BE2C (cell line): ENCODE results near the gene AFMID.

Source experiments
- DNase-seq: peaks from one replicate; pipeline ENCODE4 v3.0.0-alpha.2; 2020
- H3K27me3 ChIP-seq: fragments of 250-450 bp; sonication (Bioruptor Pico); 2 replicates; pipeline ENCODE4 v1.5.1; 2020; ENCODE audit warnings: mild to moderate bottlenecking
- H3K36me3 ChIP-seq: fragments of 250-450 bp; sonication (Bioruptor Pico); 2 replicates; pipeline ENCODE4 v1.5.1; 2020; ENCODE audit warnings: mild to moderate bottlenecking
- H3K4me1 ChIP-seq: fragments of 250-450 bp; sonication (Bioruptor Pico); 2 replicates; pipeline ENCODE4 v1.5.1; 2020
- H3K4me3 ChIP-seq: 2 replicates; pipeline ENCODE4 v1.5.1; 2011; ENCODE audit warnings: low read depth, low read length
- H3K9me3 ChIP-seq: fragments of 250-450 bp; sonication (Bioruptor Pico); 2 replicates; pipeline ENCODE4 v1.5.1; 2020
- CTCF ChIP-seq: IDR thresholded peaks from 2 replicates; pipeline ENCODE4 v1.5.1; 2012; ENCODE audit warnings: mild to moderate bottlenecking, low read depth, low read length

The AFMID gene

GRCh38 chr17:78223765-78224164, 36.6 kb downstream of the AFMID start:
- no peak for TF ChIP-seq CTCF
- no peak overlapping the region for H3K4me3 ChIP-seq
- peaks cover 17% of the 10 kb centered on the region for H3K4me1 ChIP-seq
- peaks cover 37% of the 10 kb centered on the region for H3K36me3 ChIP-seq
- no peaks in the 10 kb centered on the region for H3K27me3 ChIP-seq
- no peak for DNase-seq
- no peaks in the 10 kb centered on the region for H3K9me3 ChIP-seq

DNA sequence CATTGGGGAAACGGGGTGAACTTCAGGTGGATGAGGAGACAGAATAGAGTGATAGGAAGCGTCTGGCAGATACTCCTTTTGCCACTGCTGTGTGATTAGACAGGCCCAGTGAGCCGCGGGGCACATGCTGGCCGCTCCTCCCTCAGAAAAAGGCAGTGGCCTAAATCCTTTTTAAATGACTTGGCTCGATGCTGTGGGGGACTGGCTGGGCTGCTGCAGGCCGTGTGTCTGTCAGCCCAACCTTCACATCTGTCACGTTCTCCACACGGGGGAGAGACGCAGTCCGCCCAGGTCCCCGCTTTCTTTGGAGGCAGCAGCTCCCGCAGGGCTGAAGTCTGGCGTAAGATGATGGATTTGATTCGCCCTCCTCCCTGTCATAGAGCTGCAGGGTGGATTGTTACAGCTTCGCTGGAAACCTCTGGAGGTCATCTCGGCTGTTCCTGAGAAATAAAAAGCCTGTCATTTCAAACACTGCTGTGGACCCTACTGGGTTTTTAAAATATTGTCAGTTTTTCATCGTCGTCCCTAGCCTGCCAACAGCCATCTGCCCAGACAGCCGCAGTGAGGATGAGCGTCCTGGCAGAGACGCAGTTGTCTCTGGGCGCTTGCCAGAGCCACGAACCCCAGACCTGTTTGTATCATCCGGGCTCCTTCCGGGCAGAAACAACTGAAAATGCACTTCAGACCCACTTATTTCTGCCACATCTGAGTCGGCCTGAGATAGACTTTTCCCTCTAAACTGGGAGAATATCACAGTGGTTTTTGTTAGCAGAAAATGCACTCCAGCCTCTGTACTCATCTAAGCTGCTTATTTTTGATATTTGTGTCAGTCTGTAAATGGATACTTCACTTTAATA, 37.3 kb downstream of the AFMID start:
- no peaks in the 10 kb centered on the region for H3K9me3 ChIP-seq
- H3K36me3 ChIP-seq: peaks cover 30% of the 10 kb centered on the region
- TF ChIP-seq CTCF: no peak
- peaks cover 17% of the 10 kb centered on the region for H3K4me1 ChIP-seq
- peak overlapping the region; percentile 27 for H3K4me3 ChIP-seq
- peak; percentile 82 for DNase-seq
- H3K27me3 ChIP-seq: no peaks in the 10 kb centered on the region

- DNase-seq: no peak
- H3K36me3 ChIP-seq: peaks cover 25% of the 10 kb centered on the region
- TF ChIP-seq CTCF: no peak
- H3K9me3 ChIP-seq: no peaks in the 10 kb centered on the region
- peak overlapping the region; percentile 27 for H3K4me3 ChIP-seq
- no peaks in the 10 kb centered on the region for H3K27me3 ChIP-seq
- peaks cover 17% of the 10 kb centered on the region for H3K4me1 ChIP-seq
Measured at GRCh38 chr17:78225088-78225865, 38.1 kb downstream of the AFMID start.

GRCh38 chr17:78226055-78226758, 39.0 kb downstream of the AFMID start:
- Histone ChIP-seq H3K27me3 (no peaks in the 10 kb centered on the region), H3K4me3 (no peak overlapping the region), H3K9me3 (no peaks in the 10 kb centered on the region), H3K4me1 (peaks cover 17% of the 10 kb centered on the region), H3K36me3 (peaks cover 16% of the 10 kb centered on the region)
- no peak for TF ChIP-seq CTCF
- DNase-seq: no peak

GRCh38 chr17:78226759-78227454, 39.7 kb downstream of the AFMID start:
- no peak for TF ChIP-seq CTCF
- no peaks in the 10 kb centered on the region for H3K27me3 ChIP-seq
- DNase-seq: no peak
- no peak overlapping the region for H3K4me3 ChIP-seq
- H3K4me1 ChIP-seq: peaks cover 17% of the 10 kb centered on the region
- no peaks in the 10 kb centered on the region for H3K9me3 ChIP-seq
- H3K36me3 ChIP-seq: peaks cover 9% of the 10 kb centered on the region
